Skeletal muscle cell (primary cell): Measurements from ENCODE around the gene FRMD3.

Experiments
- DNase-seq: peaks from one replicate; pipeline ENCODE4 v3.0.0-alpha.2; 2010; ENCODE audit warnings: low read depth
- H3K4me3 ChIP-seq: 2 replicates; pipeline ENCODE4 v1.5.1; 2011; ENCODE audit warnings: low read depth, mild to moderate bottlenecking, control low read depth, low read length, moderate library complexity

The FRMD3 gene

GRCh38 chr9:83477571-83477970 lies 60.6 kb downstream of the FRMD3 start:
- no peak for DNase-seq
- no peak overlapping the region for H3K4me3 ChIP-seq

- H3K4me3 ChIP-seq = no peak overlapping the region
These were observed 61.1 kb downstream of the FRMD3 start for GRCh38 chr9:83477120-83477519.

GRCh38 chr9:83476513-83476912 lies 61.7 kb downstream of the FRMD3 start:
- no peak overlapping the region for H3K4me3 ChIP-seq
- DNase-seq = no peak

More at GRCh38 chr9:83477120-83477519, 61.1 kb downstream of the FRMD3 start:
- no peak for DNase-seq

GRCh38 chr9:83475741-83476140 lies 62.5 kb downstream of the FRMD3 start:
- no peak overlapping the region for H3K4me3 ChIP-seq

GRCh38 chr9:83474631-83475030 lies 63.6 kb downstream of the FRMD3 start:
- H3K4me3 ChIP-seq = no peak overlapping the region
- DNase-seq = no peak

More at GRCh38 chr9:83475741-83476140, 62.5 kb downstream of the FRMD3 start:
- DNase-seq = no peak

- no peak overlapping the region for H3K4me3 ChIP-seq
- DNase-seq = no peak
These were observed 64.7 kb downstream of the FRMD3 start for GRCh38 chr9:83473488-83473971.

- no peak overlapping the region for H3K4me3 ChIP-seq
- no peak for DNase-seq
These were observed 65.4 kb downstream of the FRMD3 start for GRCh38 chr9:83472764-83473163.

GRCh38 chr9:83472221-83472665 lies 66.0 kb downstream of the FRMD3 start:
- peak; percentile 78 for DNase-seq
- H3K4me3 ChIP-seq = no peak overlapping the region

- no peak overlapping the region for H3K4me3 ChIP-seq
- no peak for DNase-seq
These were observed 67.0 kb downstream of the FRMD3 start for GRCh38 chr9:83471241-83471640.

- no peak overlapping the region for H3K4me3 ChIP-seq
- DNase-seq = peak; percentile 42
These were observed 68.5 kb downstream of the FRMD3 start for GRCh38 chr9:83469722-83470121.

- no peak for DNase-seq
- no peak overlapping the region for H3K4me3 ChIP-seq
These were observed 69.4 kb downstream of the FRMD3 start for GRCh38 chr9:83468821-83469220.

GRCh38 chr9:83466877-83467276 lies 71.3 kb downstream of the FRMD3 start:
- no peak for DNase-seq
- H3K4me3 ChIP-seq = no peak overlapping the region

GRCh38 chr9:83466351-83466750 lies 71.8 kb downstream of the FRMD3 start:
- no peak for DNase-seq
- no peak overlapping the region for H3K4me3 ChIP-seq

- H3K4me3 ChIP-seq = no peak overlapping the region
- DNase-seq = no peak
These were observed 78.4 kb downstream of the FRMD3 start for GRCh38 chr9:83459830-83460229.

- DNase-seq = no peak
- no peak overlapping the region for H3K4me3 ChIP-seq
These were observed 79.7 kb downstream of the FRMD3 start for GRCh38 chr9:83458530-83458929.

GRCh38 chr9:83457005-83457404 lies 81.2 kb downstream of the FRMD3 start:
- no peak overlapping the region for H3K4me3 ChIP-seq
- no peak for DNase-seq

GRCh38 chr9:83456226-83456625 lies 82.0 kb downstream of the FRMD3 start:
- no peak overlapping the region for H3K4me3 ChIP-seq
- DNase-seq = no peak

GRCh38 chr9:83454076-83454475 lies 84.1 kb downstream of the FRMD3 start:
- no peak overlapping the region for H3K4me3 ChIP-seq
- DNase-seq = no peak

- DNase-seq = no peak
- H3K4me3 ChIP-seq = no peak overlapping the region
These were observed 86.9 kb downstream of the FRMD3 start for GRCh38 chr9:83451308-83451707.

- H3K4me3 ChIP-seq = no peak overlapping the region
- DNase-seq = no peak
These were observed 88.2 kb downstream of the FRMD3 start for GRCh38 chr9:83449983-83450382.

- DNase-seq = no peak
- no peak overlapping the region for H3K4me3 ChIP-seq
These were observed 89.0 kb downstream of the FRMD3 start for GRCh38 chr9:83449166-83449565.

- H3K4me3 ChIP-seq = no peak overlapping the region
- DNase-seq = no peak
These were observed 89.6 kb downstream of the FRMD3 start for GRCh38 chr9:83448626-83449025.
